Uterus (tissue), 4 donors: Measurements from ENCODE around the gene PRODH2. TPM values are rescaled to one million over a fixed set of nuclear protein-coding genes. Genes with fewer than 3 reads are reported as not detected.

Experiments
- DNase-seq, 2 donors: peaks; one replicate each; pipeline ENCODE4 v3.0.0-alpha.2; 2019 to 2020
- H3K27ac ChIP-seq, 2 donors: fragments of 200-600 bp; sonication (generic); 1 replicate in 1 of 2; 2 replicates in 1 of 2; pipeline ENCODE4 v1.5.1; 2016 to 2018
- H3K27me3 ChIP-seq, 2 donors: fragments of 200-600 bp; sonication (generic); one replicate each; pipeline ENCODE4 v1.5.1; 2018 to 2019; ENCODE audit warnings: control low read depth in 1 of 2
- H3K36me3 ChIP-seq, 2 donors: fragments of 200-600 bp; sonication (generic); one replicate each; pipeline ENCODE4 v1.5.1; 2019; ENCODE audit warnings: control low read depth in 1 of 2
- H3K4me1 ChIP-seq, 2 donors: fragments of 200-600 bp; sonication (generic); one replicate each; pipeline ENCODE4 v1.5.1; 2018 to 2019; ENCODE audit warnings: control low read depth in 1 of 2
- H3K4me3 ChIP-seq, 2 donors: fragments of 200-600 bp; sonication (generic); 1 replicate in 1 of 2; 2 replicates in 1 of 2; pipeline ENCODE4 v1.5.1; 2018 to 2019; ENCODE audit warnings: mild to moderate bottlenecking in 1 of 2
- H3K9me3 ChIP-seq, 2 donors: fragments of 200-600 bp; sonication (generic); one replicate each; pipeline ENCODE4 v1.5.1; 2019; ENCODE audit warnings: control low read depth in 1 of 2
- POLR2A ChIP-seq, 2 donors: fragments of 450-650 bp; IDR thresholded peaks; one replicate each; pipeline ENCODE4 v1.6.1; 2016; ENCODE audit warnings: antibody characterized with exemption in 2 of 2, mild to moderate bottlenecking in 1 of 2, moderate library complexity in 1 of 2
- intact Hi-C: fragments of 100-400 bp; cut with DNase I; formaldehyde crosslinking; loops from one replicate; pipeline ENCODE4 v1.15.1; 2023; ENCODE audit warnings: low total_unique reads
- total RNA-seq, 4 donors: library from RNA; depleted of rRNA in 3 of 4; stranded (reverse); fragments of >200 nt in 3 of 4; gene quantifications; one replicate each; pipeline versions ENCODE4 v1.1.0 to v1.2.4, GENCODE V29; 2014 to 2023
- TF ChIP-seq, protein P1 (sequence below), 4 experiments: fragments of 200-600 bp in 2 of 4; fragments of 450-650 bp in 2 of 4; sonication (generic) in 2 of 4; IDR thresholded peaks; one replicate each; pipeline ENCODE4 v1.5.1; 2016 to 2019; ENCODE audit warnings: antibody characterized with exemption in 4 of 4, mild to moderate bottlenecking in 2 of 4, moderate library complexity in 1 of 4
- donor health status: DM: yes; HTN: yes; CAD: no.

PRODH2 gene
- total RNA-seq, 4 donors from 2014 or later, result not detected

DNA sequence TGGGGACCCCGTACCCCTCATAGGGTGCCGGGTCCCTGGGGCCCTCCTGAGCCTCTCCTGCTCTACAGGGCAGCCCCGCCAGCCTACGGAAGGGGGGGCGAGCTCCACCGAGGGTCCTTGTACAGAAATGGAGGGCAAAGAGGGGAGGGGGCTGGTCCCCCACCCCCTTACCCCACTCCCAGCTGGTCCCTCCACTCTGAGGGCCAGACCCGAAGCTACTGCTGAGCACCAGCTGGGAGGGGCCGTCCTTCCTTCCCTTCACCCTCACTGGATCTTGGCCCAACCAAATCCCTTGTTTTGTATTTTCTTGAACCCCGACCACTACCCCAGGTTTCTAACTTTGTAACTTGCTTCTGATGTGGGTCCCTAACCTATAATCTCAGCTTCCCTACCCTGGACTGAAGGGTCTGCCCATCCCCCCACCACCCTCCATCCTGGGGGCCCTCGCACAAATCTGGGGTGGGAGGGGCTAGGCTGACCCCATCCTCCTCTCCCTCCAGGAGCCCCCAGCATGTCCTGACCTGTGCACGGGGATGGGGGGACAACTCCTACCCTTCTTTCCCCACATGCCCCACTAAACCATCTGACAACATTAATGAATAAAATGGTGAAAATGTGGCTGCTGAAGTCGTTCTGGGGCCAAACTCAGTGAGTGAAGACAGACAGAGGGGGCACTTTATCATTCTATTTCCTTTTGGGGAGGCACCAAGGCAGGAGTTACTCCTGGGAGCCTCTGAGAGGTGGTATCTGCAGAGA lies 24.3 kb downstream of the PRODH2 start:
- intact Hi-C loops, result loop anchor here (10.0 kb wide), 1 partner anchor 146 kb away; the partner anchor contains the start of gene LRFN3
- no peaks in the 10 kb centered on the region for H3K9me3 ChIP-seq

DNA sequence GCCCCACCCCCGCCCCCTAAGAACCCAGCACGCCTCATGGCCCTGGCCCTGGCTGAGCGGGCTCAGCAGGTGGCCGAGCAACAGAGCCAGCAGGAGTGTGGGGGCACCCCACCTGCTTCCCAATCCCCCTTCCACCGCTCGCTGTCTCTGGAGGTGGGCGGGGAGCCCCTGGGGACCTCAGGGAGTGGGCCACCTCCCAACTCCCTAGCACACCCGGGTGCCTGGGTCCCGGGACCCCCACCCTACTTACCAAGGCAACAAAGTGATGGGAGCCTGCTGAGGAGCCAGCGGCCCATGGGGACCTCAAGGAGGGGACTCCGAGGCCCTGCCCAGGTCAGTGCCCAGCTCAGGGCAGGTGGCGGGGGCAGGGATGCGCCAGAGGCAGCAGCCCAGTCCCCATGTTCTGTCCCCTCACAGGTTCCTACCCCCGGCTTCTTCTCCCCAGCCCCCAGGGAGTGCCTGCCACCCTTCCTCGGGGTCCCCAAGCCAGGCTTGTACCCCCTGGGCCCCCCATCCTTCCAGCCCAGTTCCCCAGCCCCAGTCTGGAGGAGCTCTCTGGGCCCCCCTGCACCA lies 25.3 kb downstream of the PRODH2 start:
- TF ChIP-seq, protein P1, sequence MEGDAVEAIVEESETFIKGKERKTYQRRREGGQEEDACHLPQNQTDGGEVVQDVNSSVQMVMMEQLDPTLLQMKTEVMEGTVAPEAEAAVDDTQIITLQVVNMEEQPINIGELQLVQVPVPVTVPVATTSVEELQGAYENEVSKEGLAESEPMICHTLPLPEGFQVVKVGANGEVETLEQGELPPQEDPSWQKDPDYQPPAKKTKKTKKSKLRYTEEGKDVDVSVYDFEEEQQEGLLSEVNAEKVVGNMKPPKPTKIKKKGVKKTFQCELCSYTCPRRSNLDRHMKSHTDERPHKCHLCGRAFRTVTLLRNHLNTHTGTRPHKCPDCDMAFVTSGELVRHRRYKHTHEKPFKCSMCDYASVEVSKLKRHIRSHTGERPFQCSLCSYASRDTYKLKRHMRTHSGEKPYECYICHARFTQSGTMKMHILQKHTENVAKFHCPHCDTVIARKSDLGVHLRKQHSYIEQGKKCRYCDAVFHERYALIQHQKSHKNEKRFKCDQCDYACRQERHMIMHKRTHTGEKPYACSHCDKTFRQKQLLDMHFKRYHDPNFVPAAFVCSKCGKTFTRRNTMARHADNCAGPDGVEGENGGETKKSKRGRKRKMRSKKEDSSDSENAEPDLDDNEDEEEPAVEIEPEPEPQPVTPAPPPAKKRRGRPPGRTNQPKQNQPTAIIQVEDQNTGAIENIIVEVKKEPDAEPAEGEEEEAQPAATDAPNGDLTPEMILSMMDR (IDR thresholded peaks at IDR 0.05), result no peak
- Histone ChIP-seq H3K9me3 (no peaks in the 10 kb centered on the region), H3K4me3 (no peak overlapping the region), H3K36me3 (no peaks in the 10 kb centered on the region), H3K27me3 (no peaks in the 10 kb centered on the region), H3K4me1 (no peaks in the 10 kb centered on the region), H3K27ac (no peak overlapping the region)
- intact Hi-C loops, result loop anchor here (10.0 kb wide), 1 partner anchor 147 kb away; the partner anchor contains the start of gene LRFN3
- DNase-seq, result no peak

More for the DNA sequence above, 24.3 kb downstream of the PRODH2 start:
- H3K36me3 ChIP-seq, result no peaks in the 10 kb centered on the region
- TF ChIP-seq POLR2A (IDR thresholded peaks at IDR 0.05), result no peak
- TF ChIP-seq, protein P1 (IDR thresholded peaks at IDR 0.05), result no peak
- H3K4me3 ChIP-seq, result no peak overlapping the region
- H3K27me3 ChIP-seq, result no peaks in the 10 kb centered on the region
- DNase-seq, result no peak
- H3K27ac ChIP-seq, result no peak overlapping the region
- no peaks in the 10 kb centered on the region for H3K4me1 ChIP-seq

DNA sequence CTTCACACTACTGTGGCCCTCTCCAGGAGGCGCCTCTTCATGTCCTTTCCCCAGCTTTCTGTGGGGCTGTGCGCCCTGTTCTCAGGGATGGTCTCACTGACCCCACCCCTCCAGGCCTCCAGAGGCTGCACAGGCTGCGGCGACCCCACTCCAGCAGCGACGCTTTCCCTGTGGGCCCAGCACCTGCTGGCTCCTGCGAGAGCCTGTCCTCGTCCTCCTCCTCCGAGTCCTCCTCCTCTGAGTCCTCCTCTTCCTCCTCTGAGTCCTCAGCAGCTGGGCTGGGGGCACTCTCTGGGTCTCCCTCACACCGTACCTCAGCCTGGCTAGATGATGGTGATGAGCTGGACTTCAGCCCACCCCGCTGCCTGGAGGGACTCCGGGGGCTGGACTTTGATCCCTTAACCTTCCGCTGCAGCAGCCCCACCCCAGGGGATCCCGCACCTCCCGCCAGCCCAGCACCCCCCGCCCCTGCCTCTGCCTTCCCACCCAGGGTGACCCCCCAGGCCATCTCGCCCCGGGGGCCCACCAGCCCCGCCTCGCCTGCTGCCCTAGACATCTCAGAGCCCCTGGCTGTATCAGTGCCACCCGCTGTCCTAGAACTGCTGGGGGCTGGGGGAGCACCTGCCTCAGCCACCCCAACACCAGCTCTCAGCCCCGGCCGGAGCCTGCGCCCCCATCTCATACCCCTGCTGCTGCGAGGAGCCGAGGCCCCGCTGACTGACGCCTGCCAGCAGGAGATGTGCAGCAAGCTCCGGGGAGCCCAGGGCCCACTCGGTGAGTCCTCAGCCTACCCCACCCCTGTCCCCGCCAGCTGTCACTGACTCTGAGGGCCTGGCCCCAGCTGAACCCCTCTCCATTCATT lies 26.1 kb downstream of the PRODH2 start:
- H3K27ac ChIP-seq, result no peak overlapping the region
- no peaks in the 10 kb centered on the region for H3K9me3 ChIP-seq
- no peaks in the 10 kb centered on the region for H3K27me3 ChIP-seq
- H3K4me3 ChIP-seq, result no peak overlapping the region
- H3K4me1 ChIP-seq, result no peaks in the 10 kb centered on the region
- intact Hi-C loops, result loop anchor here (10.0 kb wide), 1 partner anchor 148 kb away; the partner anchor contains the start of gene LRFN3
- DNase-seq, result no peak
- no peaks in the 10 kb centered on the region for H3K36me3 ChIP-seq
- TF ChIP-seq, protein P1 (IDR thresholded peaks at IDR 0.05), result no peak
- no peak for TF ChIP-seq POLR2A (IDR thresholded peaks at IDR 0.05)

DNA sequence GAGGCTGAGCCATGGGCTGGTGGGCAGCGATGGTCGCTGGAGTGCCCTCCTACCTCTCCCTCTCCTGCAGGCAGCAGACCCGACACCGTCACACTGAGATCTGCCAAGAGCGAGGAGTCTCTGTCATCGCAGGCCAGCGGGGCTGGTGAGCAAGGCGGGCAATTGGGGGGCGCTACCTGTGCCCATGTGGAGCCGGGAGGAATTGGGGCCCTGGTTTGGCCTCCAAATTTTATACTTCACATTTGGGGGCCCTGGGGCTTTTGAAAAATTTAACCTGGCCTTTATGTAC lies 27.4 kb downstream of the PRODH2 start:
- no peak for TF ChIP-seq POLR2A (IDR thresholded peaks at IDR 0.05)
- TF ChIP-seq, protein P1 (IDR thresholded peaks at IDR 0.05), result no peak
- H3K4me1 ChIP-seq, result no peaks in the 10 kb centered on the region
- H3K36me3 ChIP-seq, result no peaks in the 10 kb centered on the region
- no peak overlapping the region for H3K4me3 ChIP-seq
- no peak overlapping the region for H3K27ac ChIP-seq
- no peaks in the 10 kb centered on the region for H3K9me3 ChIP-seq
- H3K27me3 ChIP-seq, result no peaks in the 10 kb centered on the region
- intact Hi-C loops, result loop anchor here (10.0 kb wide), 1 partner anchor 150 kb away; the partner anchor contains the start of gene LRFN3
- DNase-seq, result no peak
